H1 (cell line): ENCODE data around the gene NRXN2. TPM values are rescaled to one million over a fixed set of nuclear protein-coding genes. Genes with fewer than 3 reads are reported as not detected.

ENCODE experiments used
- CTCF ChIA-PET: fragments of 300-600 bp; sonication (Branson Sonifier 250); formaldehyde crosslinking; loops from one replicate; lab custom pipeline; 2021; ENCODE audit not compliant: partially characterized antibody; lab: Charles Lee
- POLR2A ChIA-PET: fragments of 300-600 bp; sonication (Branson Sonifier 250); formaldehyde crosslinking; loops from one replicate; lab custom pipeline; 2021; ENCODE audit warnings: inconsistent platforms; ENCODE audit not compliant: partially characterized antibody; lab: Charles Lee
- DNase-seq, 2 experiments: peaks; one replicate each; pipeline versions ENCODE4 v3.0.0 to v3.0.0-alpha.2; 2010 to 2022; ENCODE audit warnings: low spot score in 2 of 2, low read depth in 1 of 2, mixed read lengths in 1 of 2
- FAIRE-seq: peaks from 2 replicates; lab custom pipeline; 2011; peaks lifted over from hg19 to GRCh38; lab: Jason Lieb, UNC
- H2AFZ ChIP-seq: 2 replicates; pipeline ENCODE4 v1.8.1; 2012; ENCODE audit warnings: low read length, inconsistent platforms
- H2AK5ac ChIP-seq: 2 replicates; pipeline ENCODE4 v1.6.1; 2013; ENCODE audit warnings: low read depth, low read length
- H2BK120ac ChIP-seq: replicated peaks from 2 replicates; pipeline ENCODE3; 2013; ENCODE audit warnings: low read depth, low read length, inconsistent platforms
- H2BK12ac ChIP-seq: 2 replicates; pipeline ENCODE4 v1.6.1; 2013; ENCODE audit warnings: low read depth, low read length
- H2BK15ac ChIP-seq: 2 replicates; pipeline ENCODE4 v1.6.1; 2013; ENCODE audit warnings: low read length
- H2BK20ac ChIP-seq: 2 replicates; pipeline ENCODE4 v1.6.1; 2013; ENCODE audit warnings: low read length
- H2BK5ac ChIP-seq: 2 replicates; pipeline ENCODE4 v1.6.1; 2013; ENCODE audit warnings: low read depth, low read length
- H3K14ac ChIP-seq: 2 replicates; pipeline ENCODE4 v1.6.1; 2013; ENCODE audit warnings: inconsistent platforms; ENCODE audit not compliant: insufficient read length
- H3K18ac ChIP-seq: 2 replicates; pipeline ENCODE4 v1.6.1; 2013; ENCODE audit warnings: low read length; ENCODE audit errors: extremely low read depth
- H3K23ac ChIP-seq: 2 replicates; pipeline ENCODE4 v1.6.1; 2013; ENCODE audit warnings: inconsistent platforms; ENCODE audit not compliant: insufficient read length
- H3K23me2 ChIP-seq: 2 replicates; pipeline ENCODE4 v1.6.1; 2013; ENCODE audit warnings: low read depth, low read length
- H3K27ac ChIP-seq: 2 replicates; pipeline ENCODE4 v1.6.1; 2011; ENCODE audit warnings: low read depth, low read length, inconsistent platforms
- H3K27me3 ChIP-seq, 4 experiments: replicated peaks in 1 of 4; 1 replicate in 1 of 4; 2 replicates in 3 of 4; pipeline versions ENCODE4 v1.6.1 to v1.8.1; 2011 to 2013; ENCODE audit warnings: low read length in 3 of 4, mild to moderate bottlenecking in 3 of 4, inconsistent platforms in 2 of 4, mixed read lengths in 2 of 4, moderate library complexity in 1 of 4; ENCODE audit not compliant: control insufficient read depth in 3 of 4, insufficient read depth in 3 of 4; ENCODE audit errors: extremely low read depth in 1 of 4
- H3K36me3 ChIP-seq, 4 experiments: 2 replicates each; pipeline versions ENCODE4 v1.6.1 to v1.8.1; 2011 to 2013; ENCODE audit warnings: mild to moderate bottlenecking in 4 of 4, low read length in 3 of 4, moderate library complexity in 2 of 4, control low read depth in 1 of 4, inconsistent platforms in 1 of 4; ENCODE audit not compliant: insufficient read depth in 4 of 4, control insufficient read depth in 2 of 4
- H3K4ac ChIP-seq: replicated peaks from 2 replicates; pipeline ENCODE3; 2013; ENCODE audit warnings: low read length, low read depth, mixed read lengths, inconsistent platforms; ENCODE audit not compliant: insufficient read length
- H3K4me1 ChIP-seq, 4 experiments: replicated peaks in 1 of 4; 1 replicate in 1 of 4; 2 replicates in 3 of 4; pipeline versions ENCODE4 v1.6.1 to v1.8.1; 2011 to 2013; ENCODE audit warnings: low read length in 3 of 4, inconsistent platforms in 2 of 4, mixed read lengths in 1 of 4; ENCODE audit not compliant: insufficient read depth in 4 of 4, control insufficient read depth in 3 of 4
- H3K4me2 ChIP-seq, 2 experiments: 2 replicates each; pipeline versions ENCODE4 v1.6.1 to v1.8.1; 2011 to 2013; ENCODE audit warnings: low read depth in 2 of 2, low read length in 2 of 2, control low read depth in 1 of 2, inconsistent platforms in 1 of 2, mild to moderate bottlenecking in 1 of 2; ENCODE audit not compliant: insufficient read depth in 1 of 2
- H3K4me3 ChIP-seq, 4 experiments: fragments of 200-600, 300-600 bp in 1 of 4; sonication (generic), shearing (Covaris generic), sonication (Bioruptor Twin) in 1 of 4; 2 replicates each; pipeline versions ENCODE4 v1.5.1 to v1.8.1; 2011 to 2016; ENCODE audit warnings: low read length in 4 of 4, low read depth in 3 of 4, control low read depth in 2 of 4, inconsistent platforms in 2 of 4, mild to moderate bottlenecking in 2 of 4, mixed read lengths in 1 of 4, moderate library complexity in 1 of 4; ENCODE audit not compliant: insufficient read depth in 2 of 4; ENCODE audit errors: extremely low read depth in 1 of 4
- H3K56ac ChIP-seq: replicated peaks from 2 replicates; pipeline ENCODE3; 2013; ENCODE audit warnings: low read depth, mild to moderate bottlenecking, mixed read lengths, low read length, inconsistent platforms; ENCODE audit not compliant: insufficient read length
- H3K79me1 ChIP-seq: 2 replicates; pipeline ENCODE4 v1.6.1; 2013; ENCODE audit warnings: low read depth, low read length, control low read depth
- H3K79me2 ChIP-seq, 2 experiments: 2 replicates each; pipeline versions ENCODE4 v1.6.1 to v1.8.1; 2012 to 2013; ENCODE audit warnings: low read length in 2 of 2, mild to moderate bottlenecking in 2 of 2, inconsistent platforms in 1 of 2; ENCODE audit not compliant: insufficient read depth in 2 of 2, control insufficient read depth in 1 of 2
- H3K9ac ChIP-seq, 4 experiments: replicated peaks in 1 of 4; 1 replicate in 1 of 4; 2 replicates in 3 of 4; pipeline versions ENCODE4 v1.6.1 to v1.8.1; 2011 to 2013; ENCODE audit warnings: low read depth in 3 of 4, low read length in 3 of 4, control low read depth in 2 of 4, mild to moderate bottlenecking in 2 of 4, moderate library complexity in 2 of 4, inconsistent platforms in 1 of 4; ENCODE audit errors: extremely low read depth in 1 of 4
- H3K9me3 ChIP-seq, 2 experiments: 2 replicates each; pipeline versions ENCODE4 v1.6.1 to v1.8.1; 2012 to 2013; ENCODE audit warnings: mild to moderate bottlenecking in 2 of 2, moderate library complexity in 2 of 2, control low read depth in 1 of 2, inconsistent platforms in 1 of 2, low read depth in 1 of 2, low read length in 1 of 2, mixed read lengths in 1 of 2; ENCODE audit not compliant: insufficient read depth in 2 of 2
- H4K20me1 ChIP-seq, 2 experiments: replicated peaks in 1 of 2; 2 replicates each; pipeline versions ENCODE3 to v1.8.1; 2011 to 2013; ENCODE audit warnings: inconsistent platforms in 2 of 2, low read length in 2 of 2, mild to moderate bottlenecking in 1 of 2; ENCODE audit not compliant: insufficient read depth in 2 of 2, control insufficient read depth in 1 of 2
- H4K5ac ChIP-seq: 2 replicates; pipeline ENCODE4 v1.6.1; 2013; ENCODE audit warnings: low read length, low read depth, mixed read lengths, inconsistent platforms; ENCODE audit not compliant: insufficient read length
- H4K8ac ChIP-seq: 2 replicates; pipeline ENCODE4 v1.8.0; 2013; ENCODE audit warnings: mild to moderate bottlenecking, moderate library complexity, low read length, inconsistent platforms; ENCODE audit not compliant: insufficient read depth; ENCODE audit errors: extremely low read depth
- H4K91ac ChIP-seq: replicated peaks from 2 replicates; pipeline ENCODE3; 2013; ENCODE audit warnings: low read length, mixed read lengths, inconsistent platforms; ENCODE audit not compliant: insufficient read length
- BACH1 ChIP-seq: IDR thresholded peaks from 2 replicates; pipeline ENCODE4 v1.6.1; 2012; ENCODE audit warnings: low read length, improper control_type of control experiment
- BCL11A ChIP-seq, 2 experiments: IDR thresholded peaks; one replicate each; pipeline ENCODE4 v1.6.1; 2011; ENCODE audit warnings: low read depth in 2 of 2, low read length in 2 of 2, mild to moderate bottlenecking in 2 of 2
- JUN ChIP-seq: IDR thresholded peaks from 2 replicates; pipeline ENCODE4 v1.6.1; 2011; ENCODE audit warnings: low read depth, mild to moderate bottlenecking, improper control_type of control experiment, low read length
- POU5F1 ChIP-seq: IDR thresholded peaks from 2 replicates; pipeline ENCODE4 v1.6.1; 2011; ENCODE audit warnings: low read depth, mild to moderate bottlenecking, low read length, moderate library complexity
- RAD21 ChIP-seq, 2 experiments: IDR thresholded peaks in 1 of 2; conservative IDR thresholded peaks in 1 of 2; 2 replicates each; pipeline ENCODE4 v1.6.1; 2011; ENCODE audit warnings: low read depth in 2 of 2, low read length in 2 of 2, improper control_type of control experiment in 1 of 2, inconsistent platforms in 1 of 2, mild to moderate bottlenecking in 1 of 2, moderate library complexity in 1 of 2
- TCF12 ChIP-seq: IDR thresholded peaks from 2 replicates; pipeline ENCODE4 v1.6.1; 2011; ENCODE audit warnings: low read depth, mild to moderate bottlenecking, low read length
- WGBS, 2 experiments: shearing (Covaris generic) in 1 of 2; methylation state at CpG; one replicate each; pipeline versions ENCODE4 v1.1.6 to v1.1.7; 2013 to 2015; ENCODE audit warnings: low lambda C conversion rate in 2 of 2, mixed read lengths in 2 of 2, inconsistent platforms in 1 of 2, low coverage in 1 of 2, missing lambda C conversion rate in 1 of 2; ENCODE audit not compliant: insufficient replicate concordance in 2 of 2, insufficient coverage in 1 of 2, insufficient read length in 1 of 2; ENCODE audit errors: extremely low coverage in 1 of 2, missing lambda C conversion rate in 1 of 2; 5-methylcytosine and 5-hydroxymethylcytosine counted together
- polyA plus RNA-seq, 7 experiments: library from polyadenylated mRNA; depleted of rRNA in 3 of 7; stranded (reverse) in 5 of 7; unstranded in 2 of 7; fragments of >200 nt in 5 of 7; fragments of 200-250 nt in 2 of 7; gene quantifications; 1 replicate in 5 of 7; 2 replicates in 1 of 7; 4 replicates in 1 of 7; pipeline versions ENCODE4 v1.2.1 to v1.2.3, GENCODE V29; 2011 to 2013; ENCODE audit warnings: missing spikeins in 2 of 7, mixed read lengths in 2 of 7
- total RNA-seq: library from RNA; stranded (reverse); fragmentation: NEBNext Ultra II Directional; extraction: Animal tissue kit (Norgen Biotek cat#: 25700); gene quantifications from 2 replicates; pipeline ENCODE4 v1.2.1, GENCODE V29; 2021

Gene NRXN2
- total and polyA plus RNA-seq, 2 of the 8 experiments (the other 6 are each of a cell fraction or from before 2014, with no cell fraction given), result 1.3 to 11.5 TPM

GRCh38 chr11:64691543-64691942 is 31.5 kb downstream of the NRXN2 start:
- ChIA-PET CTCF (interaction anchor here (0.7 to 10.0 kb wide), 10 partner anchors 8 to 213 kb away, joined by 3 to 101 read pairs (median 4); partner anchors contain the start of gene RASGRP2), POLR2A (interaction anchor here (0.8 kb wide), 1 partner anchor 19 kb away, joined by 3 read pairs; no protein-coding TSS in a partner anchor)
- Histone ChIP-seq H3K18ac (no peak overlapping the region), H3K23ac (no peak overlapping the region), H3K4me2 (no peak overlapping the region), H3K27ac (no peak overlapping the region), H2AFZ (no peak overlapping the region), H3K56ac (no peak overlapping the region), H2BK20ac (no peak overlapping the region), H4K8ac (no peak overlapping the region), H3K79me2 (no peaks in the 10 kb centered on the region), H4K91ac (no peak overlapping the region), H2BK120ac (no peak overlapping the region), H2BK5ac (no peak overlapping the region), H3K4ac (no peak overlapping the region), H2BK15ac (no peak overlapping the region), H3K14ac (no peak overlapping the region), H4K5ac (no peak overlapping the region), H3K79me1 (no peaks in the 10 kb centered on the region), H3K4me1 (peaks cover 0 to 4% (median 0%) of the 10 kb centered on the region in 4 experiments; a peak in 3 of 7 replicates), H3K9me3 (no peaks in the 10 kb centered on the region), H3K36me3 (no peaks in the 10 kb centered on the region), H3K23me2 (0 out of 2 replicates have a peak, but pooled peaks cover 2% of the 10 kb centered on the region), H2AK5ac (no peak overlapping the region), H3K9ac (no peak overlapping the region), H4K20me1 (no peaks in the 10 kb centered on the region), H2BK12ac (no peak overlapping the region), H3K27me3 (peaks cover 0 to 2% (median under 1%) of the 10 kb centered on the region in 4 experiments; a peak in 3 of 7 replicates)
- no peak for FAIRE-seq
- DNase-seq, result no peak
- 94% methylated on average over 1 of the region's 1 CpG; no CpG with 5 or more reads in 1 of the 2 experiments for WGBS, 2 experiments
- TF ChIP-seq POU5F1, result no peak
- TF ChIP-seq RAD21 (IDR thresholded peaks at IDR 0.05 in 1 of 2, conservative IDR thresholded peaks at IDR 0.05 in 1 of 2; ENCODE audit: low read depth in 2 of 2, low read length in 2 of 2), result no peak
- no peak for TF ChIP-seq TCF12
- TF ChIP-seq BACH1, result no peak
- TF ChIP-seq JUN, result no peak
- no peak for TF ChIP-seq BCL11A (IDR thresholded peaks at IDR 0.05; ENCODE audit: low read depth in 2 of 2, low read length in 2 of 2)
- TF ChIP-seq, all 59 proteins: peak for 0
- no peak overlapping the region for H3K4me3 ChIP-seq
